ENCODE measurements around the gene KCNAB3. TPM values are rescaled to one million over a fixed set of nuclear protein-coding genes. Genes with fewer than 3 reads are reported as not detected.

The KCNAB3 gene
- total and polyA plus RNA-seq, 9 of the 15 experiments (the other 6 are each of a cell fraction or from before 2014, with no cell fraction given) = 0.03 to 2.5 (median 1.1) TPM

GRCh38 chr17:7931709-7932482 is 2.2 kb upstream of the KCNAB3 start, which contains the start of the genes CNTROB and TRAPPC1 (continued):
- TF ChIP-seq, protein P1, sequence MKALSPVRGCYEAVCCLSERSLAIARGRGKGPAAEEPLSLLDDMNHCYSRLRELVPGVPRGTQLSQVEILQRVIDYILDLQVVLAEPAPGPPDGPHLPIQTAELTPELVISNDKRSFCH (CRISPR knock-in tag; IDR thresholded peaks at IDR 0.05) = no peak
- TF ChIP-seq, protein P1 (tag; IDR thresholded peaks at IDR 0.05) = no peak
- TF ChIP-seq SIN3A (IDR thresholded peaks at IDR 0.05; ENCODE audit: borderline replicate concordance in 2 of 2, control insufficient read depth in 1 of 2, low read depth in 2 of 2, low read length in 2 of 2) (peak in 1 of 2 experiments; percentile 43; a peak in 1 of 4 replicates), NBN (IDR thresholded peaks at IDR 0.05; ENCODE audit: low read depth) (peak; percentile 97), BRD9 (IDR thresholded peaks at IDR 0.05; ENCODE audit: low read depth, partially characterized antibody) (peak; percentile 84), RNF2 (IDR thresholded peaks at IDR 0.05) (0 out of 2 replicates have a peak, but pooled peaks have one; percentile 15), NR3C1 (CRISPR knock-in tag; IDR thresholded peaks at IDR 0.05) (no peak), ZNF589 (CRISPR knock-in tag; IDR thresholded peaks at IDR 0.05; ENCODE audit: low read depth) (no peak), POLR2AphosphoS5 (IDR thresholded peaks at IDR 0.05; ENCODE audit: control insufficient read depth, insufficient read depth, low read depth, low read length) (peak; percentile 51; the same call in 1 of the 2 replicates), KLF6 (CRISPR knock-in tag; IDR thresholded peaks at IDR 0.05; ENCODE audit: borderline replicate concordance) (no peak), RBFOX2 (IDR thresholded peaks at IDR 0.05; ENCODE audit: low read depth, low read length) (peak; percentile 81), MYC (IDR thresholded peaks at IDR 0.05; ENCODE audit: low read depth, low read length) (peak; percentile 55), MYC (CRISPR knock-in tag; IDR thresholded peaks at IDR 0.05; ENCODE audit: borderline replicate concordance, low read depth) (no peak), LARP7 (IDR thresholded peaks at IDR 0.05) (peak; percentile 84; the same call in 1 of the 2 replicates), MAZ (CRISPR knock-in tag; conservative IDR thresholded peaks at IDR 0.05 in 1 of 2, IDR thresholded peaks at IDR 0.05 in 1 of 2) (peak; percentile 36 to 69; a peak in 3 of 4 replicates), L3MBTL2 (IDR thresholded peaks at IDR 0.05) (peak; percentile 49; the same call in 1 of the 2 replicates), ZNF696 (CRISPR knock-in tag; conservative IDR thresholded peaks at IDR 0.05) (no peak), HSF4 (CRISPR knock-in tag; IDR thresholded peaks at IDR 0.05; ENCODE audit: borderline replicate concordance) (no peak), TCF3 (CRISPR knock-in tag; IDR thresholded peaks at IDR 0.05) (no peak)
- TF ChIP-seq, protein P2, sequence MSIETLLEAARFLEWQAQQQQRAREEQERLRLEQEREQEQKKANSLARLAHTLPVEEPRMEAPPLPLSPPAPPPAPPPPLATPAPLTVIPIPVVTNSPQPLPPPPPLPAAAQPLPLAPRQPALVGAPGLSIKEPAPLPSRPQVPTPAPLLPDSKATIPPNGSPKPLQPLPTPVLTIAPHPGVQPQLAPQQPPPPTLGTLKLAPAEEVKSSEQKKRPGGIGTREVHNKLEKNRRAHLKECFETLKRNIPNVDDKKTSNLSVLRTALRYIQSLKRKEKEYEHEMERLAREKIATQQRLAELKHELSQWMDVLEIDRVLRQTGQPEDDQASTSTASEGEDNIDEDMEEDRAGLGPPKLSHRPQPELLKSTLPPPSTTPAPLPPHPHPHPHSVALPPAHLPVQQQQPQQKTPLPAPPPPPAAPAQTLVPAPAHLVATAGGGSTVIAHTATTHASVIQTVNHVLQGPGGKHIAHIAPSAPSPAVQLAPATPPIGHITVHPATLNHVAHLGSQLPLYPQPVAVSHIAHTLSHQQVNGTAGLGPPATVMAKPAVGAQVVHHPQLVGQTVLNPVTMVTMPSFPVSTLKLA (conservative IDR thresholded peaks at IDR 0.05) = peak; percentile 61 to 83; a peak in 3 of 4 replicates
- TF ChIP-seq, protein P3, sequence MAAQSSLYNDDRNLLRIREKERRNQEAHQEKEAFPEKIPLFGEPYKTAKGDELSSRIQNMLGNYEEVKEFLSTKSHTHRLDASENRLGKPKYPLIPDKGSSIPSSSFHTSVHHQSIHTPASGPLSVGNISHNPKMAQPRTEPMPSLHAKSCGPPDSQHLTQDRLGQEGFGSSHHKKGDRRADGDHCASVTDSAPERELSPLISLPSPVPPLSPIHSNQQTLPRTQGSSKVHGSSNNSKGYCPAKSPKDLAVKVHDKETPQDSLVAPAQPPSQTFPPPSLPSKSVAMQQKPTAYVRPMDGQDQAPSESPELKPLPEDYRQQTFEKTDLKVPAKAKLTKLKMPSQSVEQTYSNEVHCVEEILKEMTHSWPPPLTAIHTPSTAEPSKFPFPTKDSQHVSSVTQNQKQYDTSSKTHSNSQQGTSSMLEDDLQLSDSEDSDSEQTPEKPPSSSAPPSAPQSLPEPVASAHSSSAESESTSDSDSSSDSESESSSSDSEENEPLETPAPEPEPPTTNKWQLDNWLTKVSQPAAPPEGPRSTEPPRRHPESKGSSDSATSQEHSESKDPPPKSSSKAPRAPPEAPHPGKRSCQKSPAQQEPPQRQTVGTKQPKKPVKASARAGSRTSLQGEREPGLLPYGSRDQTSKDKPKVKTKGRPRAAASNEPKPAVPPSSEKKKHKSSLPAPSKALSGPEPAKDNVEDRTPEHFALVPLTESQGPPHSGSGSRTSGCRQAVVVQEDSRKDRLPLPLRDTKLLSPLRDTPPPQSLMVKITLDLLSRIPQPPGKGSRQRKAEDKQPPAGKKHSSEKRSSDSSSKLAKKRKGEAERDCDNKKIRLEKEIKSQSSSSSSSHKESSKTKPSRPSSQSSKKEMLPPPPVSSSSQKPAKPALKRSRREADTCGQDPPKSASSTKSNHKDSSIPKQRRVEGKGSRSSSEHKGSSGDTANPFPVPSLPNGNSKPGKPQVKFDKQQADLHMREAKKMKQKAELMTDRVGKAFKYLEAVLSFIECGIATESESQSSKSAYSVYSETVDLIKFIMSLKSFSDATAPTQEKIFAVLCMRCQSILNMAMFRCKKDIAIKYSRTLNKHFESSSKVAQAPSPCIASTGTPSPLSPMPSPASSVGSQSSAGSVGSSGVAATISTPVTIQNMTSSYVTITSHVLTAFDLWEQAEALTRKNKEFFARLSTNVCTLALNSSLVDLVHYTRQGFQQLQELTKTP (IDR thresholded peaks at IDR 0.05; ENCODE audit: low read depth in 1 of 2, partially characterized antibody in 2 of 2) = peak in 1 of 2 experiments; percentile 53

Measured in K562 (cell line).